GM23338 (cell line): ENCODE results near the gene PHF20. TPM values are rescaled to one million over a fixed set of nuclear protein-coding genes. Genes with fewer than 3 reads are reported as not detected.
"Not testable (repeated sequence)": the region's sequence is repeated elsewhere in the genome, so short reads cannot be mapped to it uniquely, and the experiment has no call there.

Experiments
- ATAC-seq: fragments of 200-7000 bp; cut with Tn5 transposase; 3 replicates; pipeline ENCODE4 v1.9.1; 2020
- DNase-seq: peaks from one replicate; pipeline ENCODE4 v3.0.0-alpha.2; 2015; ENCODE audit warnings: low spot score
- H2AFZ ChIP-seq: fragments of 200-600 bp; sonication (generic); 2 replicates; pipeline ENCODE4 v1.8.0; 2016; ENCODE audit warnings: antibody characterized with exemption, mild to moderate bottlenecking, moderate library complexity
- H3F3A ChIP-seq: fragments of 200-600 bp; sonication (generic); replicated peaks from 2 replicates; pipeline ENCODE4 v1.8.0; 2017; ENCODE audit warnings: antibody characterized with exemption, mixed run types, low read depth
- H3K27ac ChIP-seq: fragments of 200-600 bp; sonication (generic); 2 replicates; pipeline ENCODE4 v1.6.1; 2016; ENCODE audit warnings: low read depth
- H3K27me3 ChIP-seq: fragments of 200-600 bp; sonication (generic); 2 replicates; pipeline ENCODE4 v1.8.0; 2016; ENCODE audit warnings: mild to moderate bottlenecking, mixed run types, moderate library complexity; ENCODE audit not compliant: insufficient read depth
- H3K36me3 ChIP-seq: fragments of 200-600 bp; sonication (generic); 2 replicates; pipeline ENCODE4 v1.8.0; 2016; ENCODE audit warnings: mild to moderate bottlenecking; ENCODE audit not compliant: insufficient read depth
- H3K4me1 ChIP-seq: fragments of 200-600 bp; sonication (generic); 2 replicates; pipeline ENCODE4 v1.8.0; 2016; ENCODE audit warnings: mild to moderate bottlenecking, moderate library complexity; ENCODE audit not compliant: insufficient read depth
- H3K4me2 ChIP-seq: fragments of 200-600 bp; sonication (generic); 2 replicates; pipeline ENCODE4 v1.7.1; 2017; ENCODE audit warnings: mixed run types
- H3K4me3 ChIP-seq: fragments of 200-600 bp; sonication (generic); 2 replicates; pipeline ENCODE4 v1.6.1; 2016; ENCODE audit warnings: mixed run types
- H3K79me2 ChIP-seq: fragments of 200-600 bp; sonication (generic); replicated peaks from 2 replicates; pipeline ENCODE4 v1.8.0; 2017; ENCODE audit warnings: mild to moderate bottlenecking; ENCODE audit not compliant: insufficient read depth
- H3K9me2 ChIP-seq: fragments of 200-600 bp; sonication (generic); 2 replicates; pipeline ENCODE4 v1.8.0; 2017; ENCODE audit not compliant: insufficient read depth
- H4K20me1 ChIP-seq: fragments of 200-600 bp; sonication (generic); replicated peaks from 2 replicates; pipeline ENCODE4 v1.8.0; 2017; ENCODE audit warnings: mild to moderate bottlenecking; ENCODE audit not compliant: insufficient read depth
- H3K27ac Mint-ChIP-seq: 2 replicates; pipeline ENCODE4 v1.8.0; 2020; ENCODE audit warnings: inconsistent platforms, mild to moderate bottlenecking, moderate library complexity, mixed read lengths
- H3K27me3 Mint-ChIP-seq: 3 replicates; pipeline ENCODE4 v1.8.0; 2022; ENCODE audit warnings: low read depth, mild to moderate bottlenecking, moderate library complexity, mixed read lengths, inconsistent platforms; ENCODE audit not compliant: insufficient read depth, poor library complexity
- H3K36me3 Mint-ChIP-seq: 3 replicates; pipeline ENCODE4 v1.8.0; 2021; ENCODE audit warnings: low read depth, mild to moderate bottlenecking, inconsistent platforms, moderate library complexity, mixed read lengths
- H3K4me1 Mint-ChIP-seq: 3 replicates; pipeline ENCODE4 v1.8.0; 2020; ENCODE audit warnings: mild to moderate bottlenecking, inconsistent platforms, mixed read lengths
- H3K4me3 Mint-ChIP-seq: 3 replicates; pipeline ENCODE4 v1.8.0; 2021; ENCODE audit warnings: moderate library complexity, mild to moderate bottlenecking, inconsistent platforms, mixed read lengths
- H3K9me3 Mint-ChIP-seq: 3 replicates; pipeline ENCODE4 v1.8.0; 2020; ENCODE audit warnings: moderate library complexity, mild to moderate bottlenecking, inconsistent platforms, mixed read lengths
- ETS1 ChIP-seq: IDR thresholded peaks from 2 replicates; pipeline ENCODE4 v1.6.1; 2016; ENCODE audit warnings: antibody characterized with exemption
- EZH2 ChIP-seq: fragments of 200-600 bp; sonication (generic); IDR thresholded peaks from one replicate; pipeline ENCODE4 v1.8.0; 2017; ENCODE audit warnings: antibody characterized with exemption, mild to moderate bottlenecking, low read depth; ENCODE audit not compliant: unreplicated experiment
- EZH2phosphoT487 ChIP-seq: fragments of 200-600 bp; sonication (generic); IDR thresholded peaks from one replicate; pipeline ENCODE4 v1.8.1; 2018; ENCODE audit warnings: antibody characterized with exemption; ENCODE audit not compliant: unreplicated experiment
- NANOG ChIP-seq: IDR thresholded peaks from 2 replicates; pipeline ENCODE4 v1.6.1; 2016; ENCODE audit warnings: antibody characterized with exemption, borderline replicate concordance
- STAT1 ChIP-seq: IDR thresholded peaks from one replicate; pipeline ENCODE4 v1.6.1; 2016; ENCODE audit warnings: antibody characterized with exemption; ENCODE audit not compliant: unreplicated experiment
- ZNF114 ChIP-seq: fragments of 250-450 bp; sonication (Bioruptor Pico); IDR thresholded peaks from 2 replicates; pipeline ENCODE4 v1.5.0; 2020; ENCODE audit warnings: mild to moderate bottlenecking, moderate library complexity
- ZNF331 ChIP-seq: fragments of 250-450 bp; sonication (Bioruptor Pico); IDR thresholded peaks from 2 replicates; pipeline ENCODE4 v1.5.0; 2020; ENCODE audit warnings: low read depth, mild to moderate bottlenecking, moderate library complexity
- ZNF462 ChIP-seq: fragments of 250-450 bp; sonication (Bioruptor Pico); IDR thresholded peaks from 2 replicates; pipeline ENCODE4 v1.5.0; 2020; ENCODE audit warnings: mild to moderate bottlenecking, moderate library complexity
- polyA plus RNA-seq: library from polyadenylated mRNA; unstranded; fragments of >200 nt; fragmentation: Nextera tagmentation; extraction: Ambion mirVana; gene quantifications from 2 replicates; pipeline ENCODE4 v1.2.1, GENCODE V29; 2016
- total RNA-seq: library from RNA; depleted of rRNA; stranded (reverse); fragments of >200 nt; shearing (Covaris generic); gene quantifications from 2 replicates; pipeline ENCODE4 v1.2.3, GENCODE V29; 2014

Gene PHF20
- total and polyA plus RNA-seq, 2 experiments from 2014 or later, result 71.8 to 103 TPM

- TF ChIP-seq STAT1 (no peak), EZH2 (no peak), ZNF331 (no peak)
These were observed 127.2 kb downstream of the PHF20 start (continued) for GRCh38 chr20:35899064-35899463.

- DNase-seq, H3K79me2 ChIP-seq, H3K9me3 Mint-ChIP-seq, H3K27me3 ChIP-seq, ATAC-seq, H3K4me1 ChIP-seq, H3K4me3 ChIP-seq, H3K36me3 ChIP-seq, H3K27me3 Mint-ChIP-seq, H4K20me1 ChIP-seq, H2AFZ ChIP-seq, H3K4me1 Mint-ChIP-seq, H3K9me2 ChIP-seq, H3K27ac ChIP-seq, H3K4me2 ChIP-seq, H3F3A ChIP-seq, H3K4me3 Mint-ChIP-seq: not testable (repeated sequence)
- peaks cover 26% of the 10 kb centered on the region for H3K36me3 Mint-ChIP-seq
- H3K27ac Mint-ChIP-seq, result peak overlapping the region; percentile 1; the same call in 1 of the 2 replicates
These were observed 129.4 kb downstream of the PHF20 start for GRCh38 chr20:35901230-35901629.

- peak overlapping the region; percentile 9; the same call in 1 of the 2 replicates for H3K27ac Mint-ChIP-seq
- H3K4me3 Mint-ChIP-seq, result no peak overlapping the region
- H3K27me3 ChIP-seq, result no peaks in the 10 kb centered on the region
- H3K9me2 ChIP-seq, result no peaks in the 10 kb centered on the region
- DNase-seq, result no peak
- peaks cover 5% of the 10 kb centered on the region for H3K27me3 Mint-ChIP-seq
- peaks cover 5% of the 10 kb centered on the region for H3K4me1 Mint-ChIP-seq
- H3K4me3 ChIP-seq, result no peak overlapping the region
- H3K79me2 ChIP-seq, result no peaks in the 10 kb centered on the region; the same call in 1 of the 2 replicates
- H3K36me3 ChIP-seq, result no peaks in the 10 kb centered on the region
- no peak overlapping the region for H3K27ac ChIP-seq
- no peak overlapping the region for H3K4me2 ChIP-seq
- H3K4me1 ChIP-seq, result 0 out of 2 replicates have a peak, but pooled peaks cover 3% of the 10 kb centered on the region
- no peak overlapping the region for H2AFZ ChIP-seq
- no peaks in the 10 kb centered on the region for H3F3A ChIP-seq
- peaks cover 28% of the 10 kb centered on the region for H3K36me3 Mint-ChIP-seq
- no peak for ATAC-seq
- peaks cover 2% of the 10 kb centered on the region; the same call in 1 of the 3 replicates for H3K9me3 Mint-ChIP-seq
- H4K20me1 ChIP-seq, result 0 out of 2 replicates have a peak, but pooled peaks cover 2% of the 10 kb centered on the region
- TF ChIP-seq EZH2 (no peak), EZH2phosphoT487 (no peak), ZNF114 (CRISPR knock-in tag) (no peak), ETS1 (no peak), ZNF462 (no peak), NANOG (no peak)
These were observed 130.1 kb downstream of the PHF20 start for GRCh38 chr20:35901678-35902544.
